Ectodermal cell (in vitro differentiated cells): ENCODE measurements around the gene DNAH17.

ENCODE experiments used
- H3K27ac ChIP-seq: 2 replicates; pipeline ENCODE4 v1.7.0; 2013; ENCODE audit warnings: mild to moderate bottlenecking, low read depth, low read length; ENCODE audit not compliant: insufficient read depth, poor library complexity, severe bottlenecking
- H3K27me3 ChIP-seq: 2 replicates; pipeline ENCODE4 v1.7.0; 2013; ENCODE audit warnings: mild to moderate bottlenecking, low read length; ENCODE audit not compliant: insufficient read depth, control insufficient read depth, poor library complexity, severe bottlenecking
- H3K36me3 ChIP-seq: one replicate; pipeline ENCODE4 v1.7.0; 2013; ENCODE audit warnings: low read length; ENCODE audit not compliant: control insufficient read depth, insufficient read depth
- H3K4me1 ChIP-seq: one replicate; pipeline ENCODE4 v1.7.0; 2013; ENCODE audit warnings: low read length; ENCODE audit not compliant: control insufficient read depth, insufficient read depth
- H3K4me3 ChIP-seq: 2 replicates; pipeline ENCODE4 v1.7.0; 2013; ENCODE audit warnings: low read depth, low read length, control low read depth; ENCODE audit not compliant: insufficient read depth
- H3K9me3 ChIP-seq: 2 replicates; pipeline ENCODE4 v1.7.0; 2013; ENCODE audit warnings: mild to moderate bottlenecking, low read length, moderate library complexity; ENCODE audit not compliant: control insufficient read depth
- WGBS, 2 experiments: methylation state at CpG; one replicate each; pipeline ENCODE4 v1.1.7; 2013; ENCODE audit warnings: missing lambda C conversion rate in 2 of 2; 5-methylcytosine and 5-hydroxymethylcytosine counted together

DNAH17 gene

DNA sequence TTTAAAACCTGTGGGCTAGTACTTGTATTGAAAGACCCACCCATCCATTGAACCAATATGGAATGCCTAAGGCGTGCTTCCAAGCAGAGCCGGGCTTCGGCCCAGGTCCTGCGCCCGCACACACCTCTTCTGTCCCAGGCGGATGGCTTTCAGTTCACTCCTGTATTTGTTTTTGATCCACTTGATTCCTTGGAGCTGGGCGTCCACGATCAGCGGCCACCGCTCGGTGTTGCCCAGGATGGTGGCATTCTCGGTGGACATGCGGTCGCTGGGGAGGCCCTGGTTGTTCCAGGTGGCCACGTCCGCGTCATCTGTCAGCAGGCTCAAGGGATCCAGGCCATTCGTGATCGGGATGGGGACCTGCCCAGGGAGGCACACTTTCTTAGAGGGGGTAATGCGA is 122.8 kb downstream of the DNAH17 start:
- Histone ChIP-seq H3K4me1 (no peaks in the 10 kb centered on the region), H3K27me3 (no peaks in the 10 kb centered on the region), H3K4me3 (no peak overlapping the region), H3K36me3 (no peaks in the 10 kb centered on the region), H3K27ac (no peak overlapping the region), H3K9me3 (no peaks in the 10 kb centered on the region)
- 96% methylated on average over 20 of the region's 20 CpGs for WGBS, 2 experiments

DNA sequence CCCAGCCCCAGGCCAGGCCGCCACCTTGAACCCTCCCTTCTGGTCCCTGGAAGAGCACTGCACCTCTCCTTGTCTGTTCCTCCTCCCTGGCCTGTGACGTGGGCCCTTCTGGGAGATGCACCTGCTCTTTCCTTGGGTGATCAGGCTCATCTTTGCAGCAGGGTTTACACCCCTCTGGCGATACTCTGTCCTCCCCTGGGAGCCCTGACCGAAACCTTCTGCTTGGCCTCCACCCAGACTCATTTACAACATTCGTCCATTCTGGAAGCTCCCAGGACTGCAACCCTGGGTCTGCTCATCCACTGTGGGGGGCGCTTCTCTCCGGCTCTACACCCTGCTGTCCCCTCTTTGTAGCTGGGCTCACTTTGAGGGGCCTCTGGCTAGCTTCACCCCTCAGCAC is 125.4 kb downstream of the DNAH17 start:
- Histone ChIP-seq H3K4me1 (no peaks in the 10 kb centered on the region), H3K9me3 (no peaks in the 10 kb centered on the region), H3K36me3 (no peaks in the 10 kb centered on the region), H3K27me3 (no peaks in the 10 kb centered on the region), H3K4me3 (no peak overlapping the region), H3K27ac (no peak overlapping the region)
- 89 to 91% methylated on average over 7 of the region's 7 CpGs for WGBS, 2 experiments

DNA sequence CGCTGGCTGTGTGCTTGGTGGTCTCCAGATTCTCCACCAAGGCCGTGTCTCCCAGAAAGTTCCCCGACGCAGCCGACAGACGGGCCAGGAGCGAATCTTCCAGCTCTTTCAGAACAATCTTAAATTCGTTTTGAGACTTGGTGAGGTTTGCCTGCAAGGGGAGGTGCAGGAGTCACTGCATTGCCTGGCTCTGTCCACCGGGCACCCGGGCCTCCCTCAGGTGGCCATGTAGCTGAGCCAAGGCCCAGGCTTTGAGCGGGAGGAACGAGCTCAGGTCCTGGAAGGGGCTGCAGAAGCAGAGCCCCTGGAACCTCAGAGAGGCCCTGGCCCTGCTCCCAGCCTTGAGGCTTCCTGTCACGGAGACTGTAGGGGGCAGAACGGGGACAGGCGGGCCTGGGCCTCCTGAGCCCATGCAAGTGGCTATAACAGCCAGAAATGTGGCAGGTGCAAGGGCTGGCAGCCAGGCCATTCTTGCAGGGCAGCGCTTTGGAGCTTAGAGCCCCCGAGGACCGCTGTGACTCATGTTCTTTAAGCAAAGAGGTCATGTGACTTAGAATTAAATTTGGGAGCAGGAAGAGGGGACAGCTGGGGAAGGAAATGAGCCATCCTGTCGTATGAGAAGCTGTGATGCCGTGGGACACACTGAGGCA is 126.4 kb downstream of the DNAH17 start:
- H3K27ac ChIP-seq, result no peak overlapping the region
- no peaks in the 10 kb centered on the region for H3K36me3 ChIP-seq
- WGBS, 2 experiments, result 86% methylated on average over 20 of the region's 20 CpGs

GRCh38 chr17:78449983-78450595 is 127.1 kb downstream of the DNAH17 start:
- WGBS, 2 experiments, result 95 to 96% methylated on average over 14 of the region's 14 CpGs
- Histone ChIP-seq H3K4me3 (no peak overlapping the region), H3K27ac (no peak overlapping the region), H3K36me3 (no peaks in the 10 kb centered on the region), H3K4me1 (no peaks in the 10 kb centered on the region), H3K27me3 (no peaks in the 10 kb centered on the region), H3K9me3 (no peaks in the 10 kb centered on the region)

More for the DNA sequence above, 126.4 kb downstream of the DNAH17 start:
- H3K27me3 ChIP-seq, result no peaks in the 10 kb centered on the region
- no peak overlapping the region for H3K4me3 ChIP-seq
- no peaks in the 10 kb centered on the region for H3K4me1 ChIP-seq
- no peaks in the 10 kb centered on the region for H3K9me3 ChIP-seq

DNA sequence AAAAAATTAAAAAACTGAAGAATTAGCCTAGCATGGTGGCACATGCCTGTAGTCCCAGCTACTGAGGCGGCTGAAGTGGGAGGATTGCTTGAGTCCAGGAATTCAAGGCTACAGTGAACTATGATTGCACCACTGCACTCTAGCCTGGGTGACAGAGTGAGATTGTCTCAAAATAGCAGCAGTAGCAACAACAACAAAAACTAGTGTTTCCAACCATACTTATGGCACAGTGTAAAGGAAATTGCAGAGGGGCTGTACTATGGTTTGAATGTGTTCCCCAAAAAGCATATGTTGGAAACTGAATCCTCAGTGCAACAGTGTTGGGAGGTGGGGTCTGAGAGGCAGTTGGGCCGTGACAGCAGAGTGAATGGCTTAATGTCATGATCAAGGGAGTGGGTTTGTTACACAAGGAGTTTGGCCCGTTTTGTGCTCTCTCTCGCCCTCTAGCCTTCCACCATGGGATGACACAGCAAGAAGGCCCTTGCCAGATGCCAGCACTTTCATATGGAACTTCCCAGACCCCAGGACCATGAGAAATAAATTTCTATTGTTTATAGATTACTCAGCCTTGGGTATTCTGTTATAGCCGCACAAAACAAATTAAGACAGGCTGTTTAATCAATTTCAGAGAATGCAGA is 128.7 kb downstream of the DNAH17 start:
- Histone ChIP-seq H3K27me3 (no peaks in the 10 kb centered on the region), H3K9me3 (no peaks in the 10 kb centered on the region), H3K36me3 (no peaks in the 10 kb centered on the region), H3K27ac (no peak overlapping the region), H3K4me3 (no peak overlapping the region), H3K4me1 (no peaks in the 10 kb centered on the region)
- WGBS, 2 experiments, result 68 to 72% methylated on average over 5 of the region's 5 CpGs

DNA sequence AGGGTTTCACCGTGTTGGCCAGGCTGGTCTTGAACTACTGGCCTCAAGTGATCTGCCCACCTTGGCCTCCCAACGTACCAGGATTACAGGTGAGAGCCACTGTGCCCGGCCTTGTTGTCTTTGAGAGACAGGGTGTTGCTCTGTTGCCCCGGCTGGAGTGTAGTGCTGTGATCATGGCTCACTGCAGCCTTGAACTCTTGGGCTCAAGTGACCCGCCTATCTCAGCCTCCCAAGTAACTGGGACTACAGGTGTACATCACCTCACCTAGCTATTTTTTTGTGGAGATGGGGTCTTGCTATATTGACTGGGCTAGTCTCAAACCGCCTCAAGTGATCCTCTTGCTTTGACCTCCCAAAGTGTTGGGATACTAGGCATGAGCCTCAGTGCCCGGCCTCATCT is 130.4 kb downstream of the DNAH17 start:
- H3K4me3 ChIP-seq, result no peak overlapping the region

GRCh38 chr17:78444392-78444791 is 132.8 kb downstream of the DNAH17 start:
- WGBS, 2 experiments, result 93 to 94% methylated on average over 20 of the region's 20 CpGs
- H3K36me3 ChIP-seq, result no peaks in the 10 kb centered on the region

More for the DNA sequence above, 130.4 kb downstream of the DNAH17 start:
- Histone ChIP-seq H3K27ac (no peak overlapping the region), H3K27me3 (no peaks in the 10 kb centered on the region), H3K36me3 (no peaks in the 10 kb centered on the region), H3K9me3 (no peaks in the 10 kb centered on the region), H3K4me1 (no peaks in the 10 kb centered on the region)
- WGBS, 2 experiments, result 92 to 93% methylated on average over 7 of the region's 7 CpGs

DNA sequence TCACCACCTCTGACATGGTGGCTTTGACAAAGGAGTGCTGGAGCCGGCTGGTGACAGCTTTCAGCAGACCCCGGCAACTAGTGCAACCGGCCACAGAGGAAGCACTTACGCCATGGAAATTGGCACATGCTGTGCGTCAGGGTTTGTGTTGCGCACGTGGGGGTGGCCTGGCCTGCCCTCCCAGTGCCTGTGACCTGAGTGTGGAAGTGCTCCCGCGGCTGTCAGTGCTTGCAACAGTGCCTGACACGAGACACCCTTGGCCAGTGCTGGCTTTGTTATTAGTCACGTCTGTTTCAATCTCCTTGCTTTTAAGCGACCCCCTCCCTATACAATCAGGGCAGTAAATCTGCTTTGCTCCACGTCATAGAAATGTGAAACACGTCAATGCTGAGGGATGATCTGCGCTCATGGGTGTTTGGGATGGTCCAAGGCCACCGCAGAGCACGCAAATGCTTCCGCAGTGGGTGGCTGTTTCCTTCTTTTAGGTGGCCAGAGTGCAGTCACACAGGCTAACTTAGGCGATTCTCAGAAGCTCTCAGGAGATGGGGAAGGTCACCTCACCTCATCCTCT is 134.5 kb downstream of the DNAH17 start:
- Histone ChIP-seq H3K4me3 (no peak overlapping the region), H3K36me3 (no peaks in the 10 kb centered on the region), H3K27me3 (no peaks in the 10 kb centered on the region), H3K4me1 (no peaks in the 10 kb centered on the region), H3K9me3 (no peaks in the 10 kb centered on the region), H3K27ac (no peak overlapping the region)
- WGBS, 2 experiments, result 85% methylated on average over 19 of the region's 19 CpGs

More at GRCh38 chr17:78444392-78444791, 132.8 kb downstream of the DNAH17 start:
- Histone ChIP-seq H3K4me1 (no peaks in the 10 kb centered on the region), H3K9me3 (no peaks in the 10 kb centered on the region), H3K27me3 (no peaks in the 10 kb centered on the region), H3K27ac (no peak overlapping the region), H3K4me3 (no peak overlapping the region)

GRCh38 chr17:78441271-78441971 is 135.8 kb downstream of the DNAH17 start:
- Histone ChIP-seq H3K27me3 (no peaks in the 10 kb centered on the region), H3K9me3 (no peaks in the 10 kb centered on the region), H3K4me1 (no peaks in the 10 kb centered on the region), H3K4me3 (no peak overlapping the region), H3K27ac (no peak overlapping the region), H3K36me3 (no peaks in the 10 kb centered on the region)
- 82 to 83% methylated on average over 12 of the region's 12 CpGs for WGBS, 2 experiments
